Measurements from ENCODE around the gene AGAP3.

AGAP3 gene

DNA sequence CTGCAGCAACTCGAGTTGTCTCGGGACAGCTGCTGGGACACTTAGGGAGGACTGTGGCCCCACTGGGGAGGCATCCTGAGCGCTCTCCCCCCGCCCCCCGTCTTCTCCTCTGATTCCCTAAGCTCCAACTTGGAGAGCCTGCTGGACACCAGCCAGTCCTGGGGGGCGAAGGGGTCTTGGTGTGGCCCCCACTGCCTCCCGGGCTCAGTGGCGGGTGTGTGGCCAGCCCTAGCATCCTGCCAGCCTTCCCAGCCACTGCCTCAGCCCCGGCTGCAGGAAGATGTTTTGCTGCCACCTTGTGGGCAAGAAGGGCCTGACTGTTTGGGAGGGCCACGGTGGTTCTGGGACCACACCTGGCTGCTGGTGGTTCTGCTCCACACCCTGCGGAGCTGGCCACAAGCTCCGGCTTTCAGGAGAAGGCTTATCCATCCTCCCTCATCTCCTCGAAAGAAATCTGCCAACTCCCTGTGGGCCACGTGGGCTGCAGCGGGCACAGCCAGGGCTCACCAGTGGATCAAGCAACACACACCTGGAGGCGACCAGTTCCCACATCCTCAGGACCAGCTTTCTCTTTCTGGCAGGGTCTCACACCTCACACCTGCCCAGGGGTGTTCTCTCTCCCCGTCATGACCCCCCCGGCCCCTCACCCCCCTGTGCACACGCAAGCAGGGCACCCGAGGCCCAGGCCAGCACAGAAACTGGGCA lies 24.8 kb downstream of the AGAP3 start:
- DNase-seq = peak; percentile 13

DNA sequence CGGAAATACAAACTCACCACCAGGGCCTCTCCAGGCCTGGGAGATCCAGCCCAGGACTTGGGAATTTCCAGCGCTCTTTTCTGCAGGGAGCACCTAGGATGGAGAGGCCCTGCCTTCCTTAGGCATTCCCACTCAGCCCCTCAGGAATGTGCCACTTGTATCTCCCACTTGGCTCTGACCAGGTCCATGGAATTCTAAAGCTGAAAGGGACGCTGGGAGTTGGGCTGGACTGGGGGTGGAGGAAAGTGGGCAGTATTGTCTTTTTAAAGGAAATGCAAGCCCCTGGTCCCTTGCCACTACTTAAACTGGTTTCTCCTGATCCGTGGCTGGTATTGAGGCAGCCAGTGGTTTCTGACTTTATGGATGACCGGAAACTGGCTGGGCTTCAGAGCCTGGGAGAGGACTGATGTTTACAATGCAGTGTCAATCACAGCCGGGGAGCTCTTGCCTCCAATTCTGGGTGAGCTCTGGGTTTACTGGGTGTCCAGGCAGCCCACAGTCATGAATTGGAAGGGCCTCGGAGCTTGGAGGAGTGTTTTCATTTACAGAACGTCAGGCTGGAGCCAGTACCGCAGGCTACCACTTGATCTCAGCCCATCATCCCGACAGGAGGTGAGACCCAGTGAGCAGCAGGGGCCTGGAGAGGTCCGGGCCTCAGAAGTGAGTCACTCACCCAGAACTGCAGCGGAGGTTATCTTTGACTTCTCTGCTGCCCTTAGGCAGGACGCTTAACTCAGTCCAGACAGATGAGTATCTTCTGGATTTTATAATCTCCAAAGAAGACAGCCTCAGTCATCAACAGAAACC lies 27.3 kb downstream of the AGAP3 start:
- DNase-seq = no peak

DNA sequence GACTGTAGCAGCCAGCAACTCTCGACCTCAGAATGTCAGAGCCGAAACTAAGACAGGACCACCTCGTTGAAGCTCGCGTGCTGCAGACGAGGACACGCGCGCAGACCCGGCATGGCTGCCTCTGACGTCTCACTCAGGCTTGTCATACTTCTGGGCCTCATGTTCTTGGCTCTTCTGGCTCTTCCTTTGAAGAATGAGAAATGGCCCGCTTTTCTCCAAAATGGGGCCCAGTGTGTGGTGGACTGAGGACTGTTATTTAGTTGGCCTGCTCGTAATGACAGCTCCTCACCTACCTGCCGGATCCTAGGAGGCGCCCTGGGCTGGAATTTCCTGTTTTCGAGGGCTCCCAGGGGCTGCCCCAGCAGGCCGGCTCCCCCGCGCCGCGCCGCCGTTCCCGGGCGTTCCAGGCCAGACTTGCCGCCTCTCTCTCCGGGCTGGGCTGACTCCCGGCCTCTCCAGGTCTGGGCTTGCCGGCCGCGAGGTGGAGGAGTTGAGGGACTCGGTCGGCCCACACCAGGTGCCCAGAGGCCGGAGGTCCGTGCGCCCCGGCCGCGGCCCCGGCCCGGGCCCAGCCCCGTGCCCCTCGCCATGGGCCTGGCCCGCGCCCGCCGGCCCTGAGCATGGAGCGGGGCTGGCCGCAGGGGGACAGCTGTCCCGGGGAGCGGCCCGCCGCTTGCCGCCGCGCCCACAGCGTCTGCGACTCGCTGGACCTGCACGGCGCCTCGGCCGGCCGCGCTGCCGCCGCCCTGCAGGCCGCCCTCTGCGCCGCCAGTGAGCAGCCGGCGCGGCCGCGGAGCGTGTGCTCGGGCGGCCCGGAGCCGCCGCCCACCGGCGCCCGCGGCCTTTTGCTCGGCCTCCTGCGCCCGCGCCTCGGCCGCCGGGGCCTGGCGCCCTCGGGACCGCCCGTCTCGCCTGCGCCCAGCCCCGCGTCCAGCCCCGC lies 28.1 kb downstream of the AGAP3 start:
- DNase-seq = no peak

- no peak for DNase-seq
Measured at GRCh38 chr7:151115121-151115835, 29.0 kb downstream of the AGAP3 start.

DNA sequence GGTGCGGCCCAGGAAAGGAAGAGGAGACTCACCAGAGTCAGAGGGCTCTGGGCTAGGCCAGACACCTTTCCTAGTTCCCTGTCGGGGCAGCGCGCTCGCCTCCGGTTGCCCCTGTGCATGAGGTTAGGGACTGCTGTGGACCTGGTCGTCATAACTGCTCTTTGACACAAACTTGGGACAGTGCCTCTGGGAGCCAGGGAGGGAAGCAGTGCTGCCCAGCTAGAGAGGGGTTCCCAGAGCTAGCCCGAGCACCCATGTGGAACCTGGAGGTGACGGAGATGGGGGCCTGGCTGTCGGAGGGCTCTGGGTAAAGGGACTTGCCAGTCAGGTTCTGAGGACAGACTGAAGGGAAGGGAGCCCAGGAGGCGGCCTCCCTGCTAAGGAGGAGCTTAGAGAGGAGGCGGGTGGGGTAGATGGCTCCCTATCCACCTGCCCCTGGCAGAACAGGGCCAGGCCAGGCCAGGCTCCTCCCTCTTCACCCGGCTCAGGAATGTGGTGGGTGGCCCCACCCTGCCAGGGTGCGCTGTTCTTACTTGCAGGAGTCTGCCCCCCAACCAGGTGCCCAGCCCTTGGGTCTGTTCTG lies 29.7 kb downstream of the AGAP3 start:
- DNase-seq = no peak

DNA sequence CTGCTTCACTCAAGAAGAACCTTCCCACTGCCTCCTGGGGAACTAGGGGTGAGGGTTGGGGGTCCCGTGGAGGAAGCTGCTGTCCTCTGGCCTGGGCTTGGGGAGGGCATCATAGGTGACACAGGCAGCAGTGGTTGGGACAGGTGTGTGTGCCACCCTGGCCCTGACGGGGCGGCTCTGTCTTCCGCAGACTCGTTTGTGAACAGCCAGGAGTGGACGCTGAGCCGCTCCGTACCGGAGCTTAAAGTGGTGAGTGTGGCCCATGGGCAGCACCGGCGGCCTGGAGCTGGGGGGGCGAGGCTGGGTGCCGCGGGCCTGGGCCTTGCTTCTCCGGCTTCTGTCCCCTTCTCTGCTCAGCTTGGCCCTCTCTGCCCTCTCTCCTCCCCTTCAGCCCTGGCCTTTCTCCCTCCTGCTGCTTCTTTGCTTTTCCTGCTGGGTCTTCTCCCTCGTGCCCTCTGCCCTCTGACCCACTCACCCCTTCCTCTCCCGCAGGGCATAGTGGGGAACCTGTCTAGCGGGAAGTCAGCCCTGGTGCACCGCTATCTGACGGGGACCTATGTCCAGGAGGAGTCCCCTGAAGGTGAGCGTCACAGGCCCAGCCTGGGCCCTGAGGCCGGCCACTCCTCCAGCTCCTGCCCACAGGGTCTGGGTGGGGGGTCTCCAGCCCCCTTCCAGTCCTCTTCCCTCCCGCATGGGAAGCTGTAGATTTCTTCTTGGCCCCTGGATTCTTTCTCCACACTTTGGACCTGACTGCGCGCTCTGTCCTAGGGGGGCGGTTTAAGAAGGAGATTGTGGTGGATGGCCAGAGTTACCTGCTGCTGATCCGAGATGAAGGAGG lies 30.5 kb downstream of the AGAP3 start:
- no peak for DNase-seq

DNA sequence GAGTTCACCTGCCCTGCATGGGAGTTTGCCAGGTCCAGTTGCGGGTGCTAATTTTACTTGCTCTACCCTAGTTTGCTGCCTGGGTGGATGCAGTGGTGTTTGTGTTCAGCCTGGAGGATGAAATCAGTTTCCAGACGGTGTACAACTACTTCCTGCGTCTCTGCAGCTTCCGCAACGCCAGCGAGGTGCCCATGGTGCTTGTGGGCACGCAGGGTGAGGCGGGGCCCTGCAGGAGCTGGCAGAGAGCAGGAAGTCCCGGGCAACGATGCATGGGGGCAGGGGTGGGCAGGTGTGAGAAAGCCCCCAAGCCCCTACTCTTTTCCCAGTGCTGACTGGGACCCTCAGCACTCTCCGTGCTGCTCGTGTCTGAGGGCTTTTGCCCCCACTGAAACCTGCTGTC lies 31.3 kb downstream of the AGAP3 start:
- DNase-seq = no peak

DNA sequence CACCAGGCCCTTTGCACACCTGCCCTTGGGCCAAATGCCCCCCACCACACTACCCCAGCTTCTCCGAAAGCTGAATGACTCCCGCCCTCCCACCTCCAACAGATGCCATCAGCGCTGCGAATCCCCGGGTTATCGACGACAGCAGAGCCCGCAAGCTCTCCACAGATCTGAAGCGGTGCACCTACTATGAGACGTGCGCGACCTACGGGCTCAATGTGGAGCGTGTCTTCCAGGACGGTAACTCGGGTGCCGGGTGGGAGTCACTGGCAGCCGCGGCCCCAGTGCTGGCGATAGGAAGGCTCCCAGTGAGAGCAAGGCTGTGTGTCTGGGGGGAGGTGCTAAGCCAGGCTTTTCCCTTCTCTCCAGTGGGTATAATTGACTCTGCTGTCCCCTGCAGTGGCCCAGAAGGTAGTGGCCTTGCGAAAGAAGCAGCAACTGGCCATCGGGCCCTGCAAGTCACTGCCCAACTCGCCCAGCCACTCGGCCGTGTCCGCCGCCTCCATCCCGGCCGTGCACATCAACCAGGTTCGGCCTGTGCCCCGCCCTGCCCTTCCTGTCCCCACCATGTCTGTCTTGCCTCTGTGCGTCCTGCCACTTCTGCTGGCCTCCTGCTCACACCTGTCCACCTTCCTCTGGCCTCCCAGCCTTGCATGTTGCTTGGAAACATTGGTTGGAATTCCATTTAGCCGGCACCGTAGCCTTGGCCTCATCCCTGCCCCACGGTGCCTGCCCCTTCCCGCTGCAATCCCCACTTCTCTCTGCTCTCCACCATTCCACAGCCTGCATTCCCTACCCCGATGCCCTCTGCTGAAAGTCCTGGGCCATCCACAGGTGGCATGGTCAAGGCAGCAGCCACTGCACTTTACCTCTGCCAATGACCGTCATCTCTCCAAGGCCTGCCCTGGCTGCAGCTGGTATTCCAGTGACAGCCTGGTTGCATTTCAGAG lies 32.1 kb downstream of the AGAP3 start:
- DNase-seq = no peak

DNA sequence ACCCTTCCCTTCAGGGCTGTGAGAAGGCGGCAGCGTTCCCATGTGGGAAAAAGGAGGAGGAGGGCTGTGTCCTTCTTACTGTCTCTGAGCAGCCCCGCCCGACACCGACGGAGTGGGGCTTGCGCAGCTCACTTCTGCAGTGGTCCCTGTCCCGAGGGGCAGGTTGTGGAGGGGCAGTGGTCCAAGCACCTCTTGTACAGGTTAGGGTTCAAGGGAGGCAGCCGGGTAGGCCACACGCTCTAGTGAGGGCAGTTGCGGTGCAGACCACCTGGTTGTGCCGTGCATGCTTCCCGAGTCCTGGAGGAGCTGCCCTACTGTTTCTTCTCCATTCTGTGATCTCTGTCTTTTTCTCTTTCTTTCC lies 32.8 kb downstream of the AGAP3 start:
- DNase-seq = no peak

DNA sequence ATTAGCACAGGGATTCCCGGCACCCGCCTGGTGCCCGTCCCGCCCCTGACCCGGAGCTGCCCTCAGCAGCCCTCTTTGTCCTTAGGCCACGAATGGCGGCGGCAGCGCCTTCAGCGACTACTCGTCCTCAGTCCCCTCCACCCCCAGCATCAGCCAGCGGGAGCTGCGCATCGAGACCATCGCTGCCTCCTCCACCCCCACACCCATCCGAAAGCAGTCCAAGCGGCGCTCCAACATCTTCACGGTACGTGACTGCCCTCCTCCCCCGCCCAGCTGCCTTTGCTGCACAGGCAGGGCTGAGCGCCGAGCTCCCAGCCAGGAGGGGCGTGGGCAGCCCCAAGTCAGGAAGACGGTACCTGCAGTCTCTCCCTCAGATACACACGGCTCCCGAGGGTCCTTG lies 33.6 kb downstream of the AGAP3 start:
- no peak for DNase-seq

- no peak for DNase-seq
Measured at GRCh38 chr7:151120896-151121295, 34.6 kb downstream of the AGAP3 start.

DNA sequence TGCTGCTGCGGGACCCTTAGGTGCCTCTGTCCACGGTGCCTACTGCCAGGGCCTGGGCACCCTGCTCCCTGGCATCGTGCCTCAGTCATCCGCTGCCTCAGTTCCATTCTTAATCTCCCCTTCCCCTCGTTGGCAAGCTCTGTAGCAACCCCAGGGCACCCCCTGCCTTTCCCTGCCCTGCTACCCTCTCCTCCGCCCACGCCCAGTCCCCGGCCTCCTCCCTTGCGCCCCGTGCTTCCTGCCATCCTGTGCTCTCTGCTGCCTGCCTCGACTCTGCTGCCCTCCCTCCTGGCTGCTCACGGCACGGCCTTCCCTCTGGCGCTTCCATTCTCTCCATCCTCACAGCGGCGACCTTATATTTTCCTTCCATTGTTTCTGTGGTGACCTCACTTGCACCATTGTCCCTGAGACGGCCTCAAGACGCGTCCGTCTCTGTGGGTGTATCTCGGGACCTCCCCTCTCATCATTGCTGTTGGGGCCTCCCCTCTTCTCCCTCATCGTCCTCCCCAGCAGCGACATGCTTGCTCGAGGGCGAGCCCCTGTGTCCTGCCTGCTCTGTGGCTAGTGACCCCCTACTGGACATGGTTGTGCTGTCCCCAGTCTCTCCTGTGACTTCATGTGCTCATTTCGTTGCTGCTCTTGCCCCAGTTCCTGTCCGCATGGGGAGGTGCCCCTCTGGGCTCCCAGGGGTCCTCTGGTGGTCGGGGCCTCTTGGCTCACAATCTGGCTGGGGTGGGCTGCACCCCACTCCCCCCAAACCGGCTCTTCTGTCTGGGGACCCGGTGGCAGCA lies 35.3 kb downstream of the AGAP3 start:
- no peak for DNase-seq

GRCh38 chr7:151122276-151122675 lies 36.0 kb downstream of the AGAP3 start:
- DNase-seq = no peak

- no peak for DNase-seq
Measured at GRCh38 chr7:151122796-151123157, 36.5 kb downstream of the AGAP3 start.

GRCh38 chr7:151123158-151123821 lies 37.0 kb downstream of the AGAP3 start:
- no peak for DNase-seq

DNA sequence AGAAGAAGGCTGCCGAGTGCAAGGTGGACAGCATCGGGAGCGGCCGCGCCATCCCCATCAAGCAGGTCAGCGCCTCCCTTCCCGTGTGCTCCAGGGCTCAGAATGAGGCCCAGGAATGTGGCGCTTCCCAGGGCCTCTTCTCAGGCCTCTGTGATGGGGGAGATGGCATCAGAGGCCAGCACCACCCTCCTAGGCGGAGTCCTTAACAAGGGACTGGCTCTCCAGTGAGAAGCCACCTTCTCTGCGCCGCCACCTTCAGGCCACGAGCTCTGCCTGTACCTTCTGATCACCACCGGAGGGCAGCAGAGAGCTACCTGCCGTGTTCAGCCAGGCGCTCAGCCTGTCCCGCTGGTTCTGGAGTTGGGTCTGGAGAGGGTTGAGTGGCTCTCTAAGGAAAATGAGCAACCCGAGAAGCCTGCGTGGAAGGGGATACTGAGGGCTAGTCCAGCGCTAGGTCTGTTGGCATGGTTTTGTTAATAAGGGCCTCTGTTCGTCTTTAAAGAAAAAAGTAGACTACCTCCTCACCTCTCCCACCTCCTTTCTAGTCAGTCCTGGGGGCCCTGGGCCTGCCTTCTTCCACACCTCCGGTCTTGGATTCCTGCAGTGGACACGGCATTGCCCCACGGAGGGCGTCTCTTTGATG lies 37.7 kb downstream of the AGAP3 start:
- peak; percentile 66 for DNase-seq

GRCh38 chr7:151124481-151124880 lies 38.2 kb downstream of the AGAP3 start:
- DNase-seq = no peak

- DNase-seq = no peak
Measured at GRCh38 chr7:151124899-151125399, 38.7 kb downstream of the AGAP3 start.
